GM21423 (cell line): ENCODE measurements around the gene ERFL.

Experiments
- ATAC-seq: cut with Tn5 transposase; IDR thresholded peaks from one replicate; pipeline ENCODE4 v1.9.1; 2021; ENCODE audit warnings: mild to moderate bottlenecking, moderate library complexity; ENCODE audit not compliant: unreplicated experiment

The ERFL gene

GRCh38 chr19:41928221-41928683, at the start of gene ERFL:
ERFL (minus strand) TSS chr19:41928449; CDS start chr19:41912919, 15,530 bp downstream.
- ATAC-seq: no peak

GRCh38 chr19:41977916-41978315, 49.7 kb upstream of the ERFL start:
- no peak for ATAC-seq

- no peak for ATAC-seq
These were observed 46.4 kb upstream of the ERFL start for GRCh38 chr19:41974652-41975051.

GRCh38 chr19:41971363-41971762, 43.1 kb upstream of the ERFL start:
- no peak for ATAC-seq

- no peak for ATAC-seq
These were observed 41.7 kb upstream of the ERFL start for GRCh38 chr19:41969772-41970458.

GRCh38 chr19:41968751-41969595, 40.7 kb upstream of the ERFL start:
- ATAC-seq: no peak

- ATAC-seq: no peak
These were observed 39.0 kb upstream of the ERFL start for GRCh38 chr19:41967054-41967783.

GRCh38 chr19:41965106-41965505, 36.9 kb upstream of the ERFL start:
- no peak for ATAC-seq

- ATAC-seq: no peak
These were observed 32.7 kb upstream of the ERFL start for GRCh38 chr19:41960973-41961372.

- ATAC-seq: peak; percentile 78
These were observed 31.1 kb upstream of the ERFL start, which contains the start of gene RABAC1 for GRCh38 chr19:41959056-41960053. RABAC1 (minus strand) TSS chr19:41959321; CDS start chr19:41959292, 29 bp downstream.

GRCh38 chr19:41958367-41959055, 30.3 kb upstream of the ERFL start:
- peak; percentile 42 for ATAC-seq

- ATAC-seq: no peak
These were observed 29.7 kb upstream of the ERFL start for GRCh38 chr19:41957838-41958366.

GRCh38 chr19:41957161-41957837, 29.1 kb upstream of the ERFL start:
- no peak for ATAC-seq

GRCh38 chr19:41956621-41957020, 28.4 kb upstream of the ERFL start:
- ATAC-seq: no peak

- ATAC-seq: no peak
These were observed 27.3 kb upstream of the ERFL start for GRCh38 chr19:41955521-41955920.

- no peak for ATAC-seq
These were observed 23.5 kb upstream of the ERFL start for GRCh38 chr19:41951686-41952172.

- no peak for ATAC-seq
These were observed 18.8 kb upstream of the ERFL start for GRCh38 chr19:41947091-41947490.

- ATAC-seq: peak; percentile 85
These were observed 17.0 kb upstream of the ERFL start for GRCh38 chr19:41945135-41945766.
